SH-SY5Y (cell line): Measurements from ENCODE around the gene RAPGEF5.

Experiments used
- GATA2 ChIP-seq: IDR thresholded peaks from 2 replicates; pipeline ENCODE4 v1.6.1; 2011; ENCODE audit warnings: mild to moderate bottlenecking, low read depth, low read length
- GATA3 ChIP-seq: IDR thresholded peaks from 2 replicates; pipeline ENCODE4 v1.6.1; 2011; ENCODE audit warnings: low read depth, mild to moderate bottlenecking, low read length, moderate library complexity

- TF ChIP-seq GATA3 (no peak), GATA2 (no peak)
Measured at GRCh38 chr7:22241805-22242390, 115.1 kb downstream of the RAPGEF5 start.
